Measurements from ENCODE around the gene GRID1. TPM values are rescaled to one million over a fixed set of nuclear protein-coding genes. Genes with fewer than 3 reads are reported as not detected.

Gene GRID1
- total RNA-seq, 1 donor from 2014 or later: 7.1 TPM

DNA sequence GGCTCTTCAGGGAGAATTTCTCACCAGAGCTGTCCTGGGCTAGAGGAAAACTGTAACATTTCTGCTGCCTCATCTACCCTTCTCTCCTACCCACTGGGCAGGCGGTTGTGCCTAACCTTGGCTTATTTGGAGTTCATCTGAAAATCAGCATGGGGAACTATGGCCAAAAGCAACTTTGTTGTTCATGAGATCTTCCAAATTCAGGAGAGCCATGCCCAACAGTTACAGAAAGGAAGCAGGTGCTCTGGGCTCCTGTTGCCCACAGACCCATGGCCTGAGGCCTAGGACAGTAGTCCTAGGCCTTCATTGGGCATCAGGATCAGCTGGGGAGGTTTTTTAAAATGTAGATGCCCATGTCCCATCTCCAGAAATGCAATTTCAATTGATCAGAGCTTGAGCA is 85.2 kb downstream of the GRID1 start:
- Histone ChIP-seq H3K36me3 (no peaks in the 10 kb centered on the region), H3K4me1 (no peaks in the 10 kb centered on the region), H3K9me3 (no peaks in the 10 kb centered on the region), H3K27me3 (no peaks in the 10 kb centered on the region), H3K27ac (no peak overlapping the region), H3K4me3 (no peak overlapping the region)
- TF ChIP-seq, protein P1, sequence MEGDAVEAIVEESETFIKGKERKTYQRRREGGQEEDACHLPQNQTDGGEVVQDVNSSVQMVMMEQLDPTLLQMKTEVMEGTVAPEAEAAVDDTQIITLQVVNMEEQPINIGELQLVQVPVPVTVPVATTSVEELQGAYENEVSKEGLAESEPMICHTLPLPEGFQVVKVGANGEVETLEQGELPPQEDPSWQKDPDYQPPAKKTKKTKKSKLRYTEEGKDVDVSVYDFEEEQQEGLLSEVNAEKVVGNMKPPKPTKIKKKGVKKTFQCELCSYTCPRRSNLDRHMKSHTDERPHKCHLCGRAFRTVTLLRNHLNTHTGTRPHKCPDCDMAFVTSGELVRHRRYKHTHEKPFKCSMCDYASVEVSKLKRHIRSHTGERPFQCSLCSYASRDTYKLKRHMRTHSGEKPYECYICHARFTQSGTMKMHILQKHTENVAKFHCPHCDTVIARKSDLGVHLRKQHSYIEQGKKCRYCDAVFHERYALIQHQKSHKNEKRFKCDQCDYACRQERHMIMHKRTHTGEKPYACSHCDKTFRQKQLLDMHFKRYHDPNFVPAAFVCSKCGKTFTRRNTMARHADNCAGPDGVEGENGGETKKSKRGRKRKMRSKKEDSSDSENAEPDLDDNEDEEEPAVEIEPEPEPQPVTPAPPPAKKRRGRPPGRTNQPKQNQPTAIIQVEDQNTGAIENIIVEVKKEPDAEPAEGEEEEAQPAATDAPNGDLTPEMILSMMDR (IDR thresholded peaks at IDR 0.05): no peak
- TF ChIP-seq POLR2AphosphoS5 (IDR thresholded peaks at IDR 0.05; ENCODE audit: insufficient read depth in 1 of 2, low read depth in 1 of 2) (no peak), POLR2A (IDR thresholded peaks at IDR 0.05) (no peak)
- intact Hi-C loops (cut with DNase I): no loop called here
- DNase-seq (ENCODE audit: extremely low spot score in 2 of 2): peak; percentile 64 to 71

DNA sequence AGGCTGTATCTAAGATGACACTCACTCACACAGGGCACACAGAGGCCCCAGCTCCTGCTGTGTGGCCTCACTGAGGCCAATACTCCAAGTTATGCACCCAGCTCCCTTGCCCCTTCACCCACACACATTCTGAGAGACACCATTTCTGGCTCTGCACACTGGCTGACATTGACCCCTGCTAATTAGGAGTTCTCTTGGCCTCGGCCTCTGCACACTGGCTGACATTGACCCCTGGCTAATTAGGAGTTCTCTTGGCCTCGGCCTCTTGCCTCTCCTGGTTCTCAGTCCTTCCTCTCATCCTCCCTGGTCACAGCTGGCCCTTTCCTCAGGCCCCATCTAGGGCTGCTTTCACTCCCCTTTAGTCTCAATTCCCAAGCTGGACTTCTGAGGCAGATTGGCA is 97.3 kb downstream of the GRID1 start:
- Histone ChIP-seq H3K27me3 (no peaks in the 10 kb centered on the region), H3K9me3 (no peaks in the 10 kb centered on the region), H3K4me1 (no peaks in the 10 kb centered on the region), H3K27ac (no peak overlapping the region), H3K36me3 (no peaks in the 10 kb centered on the region), H3K4me3 (no peak overlapping the region)
- intact Hi-C loops (cut with DNase I): no loop called here
- TF ChIP-seq, protein P1 (IDR thresholded peaks at IDR 0.05): no peak
- TF ChIP-seq POLR2AphosphoS5 (IDR thresholded peaks at IDR 0.05; ENCODE audit: insufficient read depth in 1 of 2, low read depth in 1 of 2) (no peak), POLR2A (IDR thresholded peaks at IDR 0.05) (no peak)
- DNase-seq (ENCODE audit: extremely low spot score in 2 of 2): peak in 1 of 2 donors; percentile 81

DNA sequence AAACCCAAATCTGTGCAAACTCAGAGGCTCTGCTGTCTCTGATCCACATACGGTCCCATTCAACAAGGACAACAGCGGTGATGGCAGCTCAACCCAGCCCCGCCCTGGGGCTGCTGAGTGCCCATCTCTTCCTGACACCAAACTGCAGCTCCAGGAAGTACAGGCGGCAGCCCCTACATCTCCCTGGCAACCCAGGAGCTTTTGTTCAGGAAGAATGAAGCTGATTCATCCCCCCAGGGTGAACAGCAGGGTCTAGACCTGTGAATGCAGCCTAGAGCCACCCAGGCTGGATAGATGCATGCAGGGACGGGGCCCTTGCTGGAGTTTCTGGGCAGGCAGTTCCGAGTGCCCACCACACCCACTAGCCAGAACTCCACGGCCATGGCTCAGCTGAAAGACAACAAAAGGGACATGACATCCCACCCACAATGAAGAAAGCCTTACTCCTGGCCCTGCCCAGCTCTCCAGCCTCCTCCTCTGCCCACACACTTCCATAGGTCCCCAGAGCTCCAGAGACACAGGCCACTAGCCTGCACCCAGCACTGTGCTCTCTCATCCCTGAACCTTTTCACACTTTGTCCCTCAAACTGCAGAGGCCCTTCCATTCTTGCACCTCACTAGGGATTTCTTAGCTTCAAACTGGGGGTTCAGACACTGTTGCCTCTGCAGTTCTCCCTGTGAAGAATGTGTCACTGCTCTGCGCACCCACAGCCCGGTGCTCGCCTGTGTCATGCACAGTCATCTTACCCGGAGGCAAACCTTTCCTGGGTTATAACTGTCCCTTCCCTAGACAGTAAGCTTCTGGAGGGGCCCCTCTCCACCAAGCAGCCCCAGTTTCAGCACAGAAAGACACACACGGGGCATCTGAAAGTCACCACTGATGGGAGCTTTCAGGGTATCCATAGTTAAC is 99.1 kb downstream of the GRID1 start:
- Histone ChIP-seq H3K27me3 (no peaks in the 10 kb centered on the region), H3K4me3 (no peak overlapping the region), H3K4me1 (peaks cover 14% of the 10 kb centered on the region), H3K27ac (no peak overlapping the region), H3K9me3 (no peaks in the 10 kb centered on the region), H3K36me3 (no peaks in the 10 kb centered on the region)
- TF ChIP-seq, protein P1 (IDR thresholded peaks at IDR 0.05): no peak
- intact Hi-C loops (cut with DNase I): no loop called here
- DNase-seq (ENCODE audit: extremely low spot score in 2 of 2): peak in 1 of 2 donors; percentile 79

DNA sequence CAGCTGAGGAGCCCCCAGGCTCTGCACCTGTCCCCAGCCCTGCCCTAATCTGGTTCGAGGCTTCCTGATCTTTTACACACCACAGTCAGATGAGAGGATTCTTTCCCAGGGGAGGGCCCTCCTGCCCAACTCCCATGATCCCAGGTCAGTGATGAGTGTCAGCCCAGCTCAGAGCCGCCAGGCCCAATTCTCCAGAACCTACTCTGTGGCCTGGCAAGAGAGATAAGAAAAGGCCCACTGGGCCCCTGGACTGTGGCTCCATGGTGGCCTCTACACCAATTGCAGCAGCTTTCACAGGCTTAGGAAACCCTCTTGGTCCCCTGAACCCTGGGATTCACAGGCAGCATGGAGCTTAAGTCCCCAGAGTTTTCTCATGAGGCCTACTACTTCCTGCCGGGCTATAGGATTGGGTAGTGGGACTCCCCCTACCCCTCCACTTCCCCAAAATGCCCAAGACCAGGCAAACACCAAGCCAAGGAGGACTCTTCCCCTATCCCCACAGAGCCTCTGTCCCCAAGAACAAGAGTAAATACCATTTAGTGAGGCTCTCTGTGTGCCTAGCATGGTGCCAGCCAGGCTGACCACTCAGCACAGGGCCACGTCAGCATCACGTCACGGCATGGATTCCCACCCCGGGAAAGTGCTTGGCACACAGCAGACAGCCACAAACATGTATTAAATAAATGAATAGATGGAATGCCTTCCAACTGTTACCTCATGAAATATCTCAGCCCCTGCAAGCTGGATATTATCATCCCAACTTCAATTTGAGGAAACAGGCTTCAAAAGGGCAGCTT is 100.0 kb downstream of the GRID1 start:
- DNase-seq (ENCODE audit: extremely low spot score in 2 of 2): peak; percentile 43 to 62
- Histone ChIP-seq H3K9me3 (no peaks in the 10 kb centered on the region), H3K27ac (no peak overlapping the region), H3K36me3 (no peaks in the 10 kb centered on the region), H3K27me3 (no peaks in the 10 kb centered on the region), H3K4me1 (peaks cover 20% of the 10 kb centered on the region), H3K4me3 (no peak overlapping the region)
- intact Hi-C loops (cut with DNase I): no loop called here
- TF ChIP-seq POLR2A (IDR thresholded peaks at IDR 0.05) (no peak), POLR2AphosphoS5 (IDR thresholded peaks at IDR 0.05; ENCODE audit: insufficient read depth in 1 of 2, low read depth in 1 of 2) (no peak)
- TF ChIP-seq, protein P1 (IDR thresholded peaks at IDR 0.05): no peak
